DMS153 treated with DMSO at 0.1 percent for 48 hours (cell line): Measurements from ENCODE around the gene BRD9.
A peak's percentile ranks its signal among the peaks of the same experiment; 100 is the strongest.
"Not testable (repeated sequence)": the region's sequence is repeated elsewhere in the genome, so short reads cannot be mapped to it uniquely, and the experiment has no call there.

Source experiments
- DNase-seq: peaks from one replicate; lab custom pipeline; 2025; ENCODE audit not compliant: unreplicated experiment; lab: John Stamatoyannopoulos, UW

Gene BRD9

DNA sequence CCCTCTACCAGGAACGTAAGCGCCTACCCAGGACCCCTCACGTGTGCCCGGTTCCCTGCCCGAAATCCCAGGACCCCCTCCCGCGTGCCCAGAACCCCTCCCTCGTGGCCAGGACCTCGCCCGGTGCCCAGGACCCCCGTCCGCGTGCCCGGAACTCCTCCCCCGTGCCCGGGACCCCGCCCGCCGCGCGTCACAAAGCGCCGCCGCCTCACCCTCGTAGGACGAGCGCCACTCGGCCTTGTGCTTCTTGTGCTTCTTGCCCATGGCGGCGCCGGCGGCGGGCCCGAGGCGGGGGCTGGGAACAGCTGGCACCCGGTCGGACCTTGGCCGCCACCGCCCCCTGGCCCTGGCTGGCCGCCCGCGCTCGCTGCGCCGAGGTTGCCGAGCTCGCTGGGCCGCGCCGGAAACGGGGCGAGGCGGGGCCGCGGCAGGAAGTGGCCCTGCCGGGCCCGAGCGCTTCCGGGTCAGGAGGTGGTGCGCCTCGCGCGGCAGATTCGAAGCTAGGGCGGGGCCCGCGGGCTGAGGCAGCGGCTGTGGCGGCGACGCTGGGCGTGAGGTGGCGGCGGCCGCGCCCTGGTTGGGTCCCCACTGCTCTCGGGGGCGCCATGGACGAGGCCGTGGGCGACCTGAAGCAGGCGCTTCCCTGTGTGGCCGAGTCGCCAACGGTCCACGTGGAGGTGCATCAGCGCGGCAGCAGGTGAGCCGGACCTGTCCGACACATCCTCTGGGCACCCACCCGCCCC lies at the start of gene BRD9, which contains the start of gene TRIP13:
BRD9 (minus strand) TSS at position 408 of the 743 bp plus-strand sequence; CDS start at position 264, 144 bp downstream.
TRIP13 (plus strand) TSS at position 491 of the 743 bp plus-strand sequence; CDS start at position 606, 115 bp downstream.
- DNase-seq: peak; percentile 80

DNA sequence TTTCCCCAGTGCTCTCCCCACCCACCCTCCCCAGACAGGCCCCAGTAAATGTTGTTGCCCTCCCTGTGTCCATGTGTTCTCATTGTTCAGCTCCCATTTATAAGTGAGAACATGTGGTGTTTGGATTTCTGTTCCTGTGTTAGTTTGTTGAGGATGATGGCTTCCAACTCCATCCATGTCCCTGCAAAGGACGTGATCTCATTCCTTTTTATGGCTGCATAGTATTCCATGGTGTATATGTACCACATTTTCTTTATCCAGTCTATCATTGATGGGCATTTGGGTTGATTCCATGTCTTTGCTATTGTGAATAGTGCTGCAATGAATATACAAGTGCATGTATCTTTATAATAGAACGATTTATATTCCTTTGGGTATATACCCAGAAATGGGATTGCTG lies 48.1 kb upstream of the BRD9 start:
- not testable (repeated sequence) for DNase-seq

DNA sequence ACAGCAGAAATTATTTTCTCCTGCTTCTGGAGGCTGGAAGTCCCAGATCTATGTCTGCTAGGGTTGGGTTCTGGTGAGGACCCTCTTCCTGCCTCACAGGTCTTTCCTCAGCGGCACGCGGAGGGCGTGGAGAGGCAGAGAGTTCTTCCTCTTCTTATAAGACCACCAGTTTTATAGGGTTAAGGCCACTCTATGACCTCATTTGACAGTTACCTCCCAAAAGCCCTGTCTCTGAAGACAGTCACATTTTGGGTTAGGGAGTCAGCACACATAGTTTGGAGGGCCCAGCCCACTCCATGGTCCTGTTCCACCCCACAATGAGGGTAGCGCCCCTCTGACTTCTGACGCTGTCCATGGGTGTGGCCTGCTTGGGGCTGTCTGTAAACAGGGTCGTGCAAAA lies 46.8 kb upstream of the BRD9 start:
- no peak for DNase-seq

DNA sequence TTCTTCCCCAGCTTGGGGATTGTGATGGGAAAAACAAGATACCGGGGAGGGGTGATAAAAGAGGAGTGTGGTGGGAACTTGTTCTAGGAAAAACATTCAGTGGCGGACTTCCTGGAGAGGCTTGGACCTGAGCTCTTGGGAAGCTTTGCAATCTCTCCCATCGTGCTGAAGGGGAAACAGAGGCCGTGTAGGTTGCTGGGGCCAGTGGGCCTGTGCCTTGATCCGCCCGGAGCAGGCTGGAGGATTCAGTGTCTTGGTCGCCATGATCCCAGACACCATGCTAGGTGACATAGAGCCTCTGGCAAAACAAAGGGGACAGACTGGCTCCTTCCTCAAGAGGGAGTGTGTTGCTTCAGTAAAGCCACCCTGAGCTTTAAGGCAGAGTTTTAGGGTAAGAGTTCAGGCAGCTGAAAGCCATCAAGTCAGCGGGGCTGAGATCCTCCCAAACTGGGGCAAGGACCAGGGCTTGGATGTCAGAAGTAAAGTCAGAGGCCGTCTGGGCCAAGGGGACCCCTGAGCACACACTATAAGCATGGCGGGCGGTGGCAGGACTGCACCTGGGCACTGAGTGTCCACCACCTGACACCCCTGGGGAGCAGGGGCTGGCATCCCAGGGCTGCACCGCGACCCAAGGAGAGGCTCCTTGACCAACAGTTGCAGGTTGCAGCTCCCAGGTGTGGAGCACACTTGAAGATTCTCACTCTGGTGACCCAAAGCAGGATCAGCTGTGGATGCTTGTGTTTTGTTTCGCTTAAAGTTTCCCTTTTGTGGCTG lies 44.7 kb upstream of the BRD9 start:
- no peak for DNase-seq

DNA sequence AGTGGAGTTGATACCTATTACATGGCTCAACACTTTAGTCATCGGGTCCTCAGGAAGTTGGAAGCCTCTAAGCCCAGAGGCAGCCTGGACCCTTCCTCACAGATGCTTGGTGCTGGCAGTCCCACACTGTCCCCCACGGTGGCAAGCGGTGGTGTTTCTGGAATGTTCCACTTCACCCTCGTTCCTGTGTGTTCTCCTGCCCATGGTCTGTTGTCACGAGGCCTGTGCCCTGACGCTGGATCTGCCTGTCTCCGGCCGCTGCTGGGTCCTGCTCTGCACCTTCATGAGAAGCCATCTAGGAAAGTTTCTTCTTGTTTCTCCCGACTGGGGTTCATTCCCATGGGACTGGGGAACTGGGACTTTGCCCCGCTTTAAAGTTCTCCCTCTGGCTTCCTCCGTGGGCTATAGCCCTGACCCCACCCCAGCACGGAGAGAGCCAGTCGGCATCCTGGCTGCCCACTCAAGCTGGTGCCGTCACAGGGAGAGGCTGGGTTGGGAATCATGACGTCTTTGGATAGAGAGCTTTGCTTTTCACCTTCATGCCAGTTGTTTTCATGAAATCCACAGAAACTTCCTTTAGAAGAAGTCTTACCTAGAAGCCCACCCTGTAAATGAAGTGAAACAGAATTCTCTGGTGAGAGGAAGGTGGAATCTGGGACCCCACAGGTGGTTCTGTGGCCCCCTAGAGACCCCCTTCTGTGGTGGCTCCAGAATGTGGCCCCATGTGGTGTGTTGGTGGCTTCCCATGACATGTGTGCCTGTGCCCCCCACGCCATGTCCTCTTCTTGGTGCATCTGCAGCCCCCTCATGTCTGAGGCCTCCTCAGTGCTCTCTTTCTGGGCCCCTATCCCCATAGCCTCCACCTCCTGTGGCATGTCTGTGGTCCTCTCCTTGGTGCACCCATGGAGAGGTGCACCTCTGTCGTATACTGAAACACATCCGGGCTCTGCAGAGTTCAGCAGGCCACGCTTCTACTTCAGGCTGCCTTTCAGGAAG lies 43.8 kb upstream of the BRD9 start:
- no peak for DNase-seq

DNA sequence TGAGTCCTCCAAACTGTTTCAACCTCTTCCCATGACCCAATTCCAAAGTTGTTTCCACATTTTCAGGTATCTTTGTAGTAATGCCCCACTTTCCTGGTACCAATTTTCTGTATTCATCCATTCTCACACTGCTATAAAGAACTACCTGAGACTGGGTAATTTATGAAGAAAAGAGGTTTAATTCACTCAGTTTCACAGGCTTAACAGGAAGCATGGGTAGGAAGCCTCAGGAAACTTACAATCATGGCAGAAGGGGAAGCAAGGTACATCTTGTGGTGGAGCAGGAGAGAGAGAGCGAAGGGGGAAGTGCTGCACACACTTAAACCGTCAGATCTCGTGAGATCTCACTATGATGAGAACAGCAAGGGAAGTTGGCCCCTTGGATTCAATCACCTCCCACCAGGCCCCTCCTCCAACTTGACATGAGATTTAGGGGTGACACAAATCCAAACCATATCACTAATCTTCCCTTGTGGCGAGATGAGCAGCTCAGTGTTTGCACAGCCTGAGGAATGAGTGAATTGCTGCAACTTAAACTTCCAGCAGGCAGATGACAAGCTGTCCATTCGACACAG lies 43.0 kb upstream of the BRD9 start:
- no peak for DNase-seq

DNA sequence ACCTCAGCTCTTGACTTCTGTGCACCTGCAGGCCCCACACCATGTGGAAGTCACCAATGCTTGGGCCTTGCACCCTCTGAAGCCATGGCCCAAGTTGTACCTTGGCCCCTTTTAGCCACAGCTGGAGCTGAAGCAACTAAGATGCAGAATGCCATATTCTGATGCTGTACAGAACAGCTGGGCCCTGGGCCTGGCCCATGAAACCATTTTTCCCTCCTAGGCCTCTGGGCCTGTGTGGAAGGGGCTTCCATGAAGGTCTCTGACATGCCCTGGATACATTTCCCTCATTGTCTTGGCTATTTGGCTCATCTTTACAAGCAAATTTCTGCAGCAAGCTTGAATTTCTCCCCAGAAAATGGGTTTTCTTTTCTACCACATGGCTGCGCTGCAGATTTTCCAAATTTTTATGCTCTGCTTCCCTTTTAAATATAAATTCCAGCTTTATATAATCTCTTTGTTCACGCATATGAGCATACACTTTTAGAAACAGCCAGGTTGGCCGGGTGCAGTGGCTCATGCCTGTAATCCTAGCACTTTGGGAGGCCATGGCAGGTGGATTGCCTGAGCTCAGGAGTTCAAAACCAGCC lies 41.9 kb upstream of the BRD9 start:
- not testable (repeated sequence) for DNase-seq

DNA sequence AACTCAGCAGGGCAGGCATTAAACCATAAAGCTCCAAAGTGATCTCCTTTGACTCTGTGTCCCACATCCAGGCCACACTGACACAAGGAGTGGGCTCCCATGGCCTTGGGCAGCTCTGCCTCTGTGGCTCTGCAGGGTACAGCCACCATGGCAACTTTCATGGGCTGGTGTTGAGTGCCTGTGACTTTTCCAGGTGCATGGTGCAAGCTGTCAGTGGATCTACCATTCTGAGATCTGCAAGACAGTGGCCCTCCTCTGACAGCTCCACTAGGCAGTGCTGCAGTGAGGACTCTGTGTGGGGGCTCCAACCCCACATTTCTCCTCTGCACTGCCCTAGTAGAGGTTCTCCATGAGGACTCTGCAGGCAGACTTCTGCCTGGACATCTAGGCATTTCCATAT lies 41.4 kb upstream of the BRD9 start:
- not testable (repeated sequence) for DNase-seq

DNA sequence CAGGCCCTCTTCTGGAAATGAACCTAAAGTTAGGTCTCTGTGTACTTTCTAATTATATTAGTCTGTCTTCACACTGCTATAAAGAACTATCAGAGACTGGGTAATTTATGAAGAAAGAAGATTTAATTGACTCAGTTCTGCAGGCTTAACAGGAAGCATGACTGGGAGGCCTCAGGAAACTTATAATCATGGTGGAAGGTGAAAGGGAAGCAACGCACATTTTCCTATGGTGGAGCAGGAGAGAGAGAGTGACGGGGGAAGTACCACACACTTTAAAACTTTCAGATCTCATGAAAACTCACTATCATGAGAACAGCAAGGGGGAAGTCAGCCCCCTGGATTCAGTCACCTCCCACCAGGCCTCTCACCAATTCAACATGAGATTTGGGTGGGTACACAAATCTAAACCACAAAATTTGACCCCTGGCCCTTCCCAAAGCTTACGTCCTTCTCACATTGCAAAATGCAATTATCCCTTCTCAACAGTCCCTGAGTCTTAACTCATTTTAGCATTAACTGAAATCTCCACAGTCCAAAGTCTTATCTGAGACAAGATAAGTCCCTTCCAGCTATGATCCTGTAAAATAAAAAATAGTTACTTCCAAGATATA lies 40.8 kb upstream of the BRD9 start:
- DNase-seq: no peak

DNA sequence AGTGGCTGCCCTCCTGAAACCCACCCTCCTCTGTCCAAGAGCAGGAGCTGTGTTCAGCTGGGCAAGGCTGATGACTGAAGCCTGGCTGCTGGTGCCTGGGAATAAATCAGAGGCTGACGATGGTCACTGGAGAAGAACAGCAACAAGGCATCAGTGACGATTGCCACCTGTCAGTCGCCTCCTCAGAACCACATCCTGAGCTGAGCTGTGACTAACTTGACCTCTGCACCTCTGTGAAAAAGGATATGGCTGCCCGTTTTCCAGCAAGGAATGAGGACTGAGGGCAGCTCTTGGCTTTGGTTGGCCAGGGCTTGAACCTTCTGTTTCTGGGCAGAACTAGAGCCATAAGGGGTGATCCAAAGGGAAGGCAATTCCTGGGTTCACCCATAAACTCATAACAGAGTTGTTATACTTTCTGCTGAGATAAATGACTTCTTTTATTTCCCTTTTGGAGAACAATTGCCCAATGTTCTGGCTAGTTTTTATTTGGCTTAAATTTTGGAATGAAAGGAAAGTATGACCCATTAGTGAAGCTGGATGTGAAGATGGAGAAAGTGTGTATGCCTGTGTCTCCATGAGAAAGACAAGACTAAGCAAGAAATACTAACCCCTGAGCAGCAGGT lies 40.1 kb upstream of the BRD9 start:
- DNase-seq: no peak

DNA sequence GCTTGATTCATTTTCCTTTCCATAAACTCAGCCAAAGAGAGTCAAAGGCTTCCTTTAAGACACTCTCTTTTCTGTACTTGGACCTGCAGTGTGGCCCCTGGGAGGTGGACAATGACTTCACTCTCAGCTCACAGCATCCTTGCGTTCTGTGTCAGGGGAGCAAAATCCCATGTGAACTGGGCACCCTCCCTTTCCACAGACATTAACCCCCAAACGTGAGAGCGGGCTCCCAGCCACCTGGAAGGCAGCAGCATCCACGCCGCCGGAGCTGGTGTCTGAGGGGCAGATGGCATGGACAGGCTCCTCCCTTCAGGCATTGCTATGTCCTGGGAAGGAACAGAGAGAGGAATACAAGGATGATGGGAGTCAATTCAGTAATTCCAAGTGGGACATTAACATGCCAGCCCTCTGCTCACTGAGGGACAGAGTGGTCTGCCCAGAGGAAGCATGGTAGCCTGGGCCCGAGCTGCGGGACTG lies 39.6 kb upstream of the BRD9 start:
- no peak for DNase-seq

DNA sequence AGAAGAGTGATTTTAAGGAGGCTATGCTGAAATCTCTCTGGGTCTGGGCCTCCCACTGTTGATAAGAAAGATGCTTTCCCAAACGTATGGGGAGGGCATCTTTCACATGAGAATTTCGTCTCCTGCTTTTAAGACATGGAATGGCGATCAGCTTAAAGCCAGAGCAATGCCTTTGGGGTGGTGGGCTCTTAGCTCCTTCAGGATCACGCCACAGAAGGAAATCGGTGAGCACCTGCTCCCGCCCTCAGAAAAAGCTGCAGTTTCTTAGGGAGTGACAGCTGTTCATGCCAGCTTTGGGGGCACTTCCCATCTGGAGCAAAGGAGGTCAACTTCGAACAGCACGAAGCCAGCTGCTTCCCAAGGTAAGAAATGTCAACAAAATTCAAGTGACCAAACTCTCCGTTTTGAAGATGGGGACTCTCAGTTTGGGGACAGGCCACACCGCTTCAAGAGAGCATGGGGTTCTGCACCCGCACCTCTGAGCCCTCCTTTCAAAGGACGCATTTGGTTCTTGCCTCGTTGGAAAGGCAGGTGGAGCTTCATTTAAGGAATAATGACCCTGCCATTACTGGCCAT lies 39.1 kb upstream of the BRD9 start:
- DNase-seq: no peak

DNA sequence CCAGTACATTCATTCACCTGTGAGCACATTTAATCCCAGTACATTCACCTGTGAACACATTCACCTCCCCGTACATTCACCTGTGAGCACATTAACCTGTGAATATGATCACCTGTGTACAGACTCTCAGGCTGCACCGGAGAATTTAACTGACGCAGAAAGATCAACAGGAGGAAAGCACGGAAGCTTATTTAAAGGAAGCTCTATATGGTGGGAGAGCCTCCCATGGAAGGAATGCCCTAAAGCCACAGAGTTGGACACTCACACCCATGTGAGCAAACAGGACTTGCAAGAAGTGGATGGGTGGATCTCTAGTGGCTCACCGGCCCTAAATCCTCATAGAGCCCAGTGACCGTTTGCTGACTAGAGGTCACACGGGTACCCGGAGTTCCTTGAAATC lies 38.3 kb upstream of the BRD9 start:
- DNase-seq: no peak

DNA sequence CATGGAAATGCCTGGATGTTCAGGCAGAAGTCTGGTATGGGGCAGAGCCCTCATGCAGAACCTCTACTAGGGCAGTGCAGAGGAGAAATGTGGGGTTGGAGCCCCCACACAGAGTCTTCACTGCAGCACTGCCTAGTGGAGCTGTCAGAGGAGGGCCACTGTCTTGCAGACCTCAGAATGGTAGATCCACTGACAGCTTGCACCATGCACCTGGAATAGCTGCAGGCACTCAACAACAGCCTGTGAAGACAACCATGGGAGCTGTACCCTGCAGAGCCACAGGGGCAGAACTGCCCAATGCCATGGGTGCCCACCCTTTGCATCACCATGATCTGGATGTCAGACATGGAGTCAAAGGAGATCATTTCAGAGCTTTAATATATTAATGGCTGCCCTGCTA lies 37.0 kb upstream of the BRD9 start:
- DNase-seq: no peak

DNA sequence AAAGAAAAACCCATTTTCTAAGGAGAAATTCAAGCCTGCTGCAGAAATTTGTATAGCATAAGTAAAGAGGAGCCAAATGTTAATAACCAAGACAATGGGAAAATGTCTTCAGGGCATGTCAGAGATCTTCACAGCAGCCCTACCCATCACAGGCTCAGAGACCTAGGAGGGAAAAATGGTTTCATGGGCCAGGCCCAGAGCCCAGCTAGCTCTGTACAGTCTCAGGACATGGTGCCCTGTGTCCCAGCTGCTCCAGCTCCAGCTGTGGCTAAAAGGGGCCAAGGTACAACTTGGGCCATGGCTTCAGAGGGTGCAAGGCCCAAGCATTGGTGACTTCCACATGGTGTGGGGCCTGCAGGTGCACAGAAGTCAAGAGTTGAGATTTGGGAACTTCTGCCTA lies 36.6 kb upstream of the BRD9 start:
- not testable (repeated sequence) for DNase-seq

DNA sequence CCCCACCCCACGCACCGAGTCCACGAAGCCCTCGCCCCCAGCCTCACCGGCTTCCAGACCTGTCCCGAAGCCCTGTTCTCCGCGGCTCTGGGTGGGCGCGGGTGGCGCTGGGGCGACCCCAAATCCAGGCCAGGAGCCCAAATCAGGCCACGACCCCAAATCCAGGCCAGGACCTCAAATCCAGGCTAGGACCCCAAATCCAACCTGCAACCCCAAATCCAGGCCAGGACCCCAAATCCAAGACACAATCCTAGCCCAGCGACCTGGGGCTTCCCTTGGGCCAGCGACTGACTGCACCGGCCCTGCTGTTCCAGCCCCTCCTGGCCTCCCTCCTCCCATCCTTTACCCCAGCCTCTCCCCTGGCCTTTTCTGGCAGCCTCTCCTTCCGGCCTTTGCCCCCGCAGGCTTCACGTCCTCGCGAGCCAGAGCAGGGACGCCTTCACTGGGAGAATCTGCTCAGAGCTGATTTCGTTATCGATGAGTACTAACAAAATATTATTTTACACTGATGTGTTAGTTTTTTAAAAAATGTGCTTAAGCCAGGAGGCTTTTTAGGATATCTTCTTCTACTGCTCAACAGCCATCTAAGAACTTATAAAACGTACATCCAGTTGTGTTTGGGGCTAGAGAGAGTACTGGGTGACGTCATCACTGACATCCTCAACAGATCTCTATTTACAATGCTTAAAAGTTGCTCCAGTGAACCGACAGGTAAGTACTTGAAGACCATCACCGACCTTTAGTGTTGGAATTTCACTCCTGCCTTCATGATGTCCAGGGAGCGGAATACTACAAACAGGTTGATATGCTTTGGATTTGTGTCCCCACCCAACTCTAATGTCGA lies 34.8 kb upstream of the BRD9 start:
- DNase-seq: no peak

DNA sequence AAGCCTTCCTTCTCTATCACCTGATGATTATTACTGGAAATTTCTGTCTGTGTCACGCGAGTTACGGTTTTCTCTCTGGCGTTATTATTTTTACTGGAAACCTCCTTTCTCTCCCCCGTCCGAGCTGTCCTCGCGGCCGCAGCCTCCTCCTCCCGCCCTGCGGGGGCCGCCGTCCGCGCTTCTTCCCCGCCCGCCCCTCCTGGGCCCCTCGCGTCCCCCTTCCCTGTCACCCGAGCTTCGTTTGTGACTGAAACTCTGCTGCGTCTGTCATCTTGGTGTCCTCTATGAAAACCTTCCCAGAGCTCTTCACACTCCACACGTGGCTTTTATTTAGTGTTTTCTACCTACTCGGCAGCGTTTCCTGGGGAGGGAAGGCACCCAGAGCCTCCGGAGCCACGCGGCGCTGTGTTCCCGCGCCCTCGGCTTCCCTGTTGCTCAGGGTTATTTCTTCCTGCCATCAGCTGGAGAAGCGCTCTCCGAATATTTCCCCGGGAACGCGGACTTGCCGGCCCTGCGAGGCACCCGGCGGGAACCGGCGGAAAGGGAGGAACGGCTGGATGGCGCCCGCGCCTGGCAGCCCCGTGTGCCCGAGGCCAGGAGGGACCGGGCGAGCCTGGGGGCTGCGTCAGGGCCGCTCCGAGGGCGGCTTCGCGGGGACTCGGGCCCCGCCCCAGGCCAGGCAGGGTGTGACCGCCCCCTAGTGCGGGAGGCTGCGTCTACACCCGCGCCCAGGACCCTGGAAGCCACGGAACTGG lies 34.0 kb upstream of the BRD9 start:
- peak; percentile 36 for DNase-seq
